Fibroblast of villous mesenchyme (primary cell): ENCODE data around the gene DUSP7. TPM values are rescaled to one million over a fixed set of nuclear protein-coding genes. Genes with fewer than 3 reads are reported as not detected.

Source experiments
- DNase-seq: peaks from one replicate; pipeline ENCODE4 v3.0.0-alpha.2; 2010; ENCODE audit warnings: low read depth
- H3K4me3 ChIP-seq: 2 replicates; pipeline ENCODE4 v1.5.1; 2011; ENCODE audit warnings: low read depth, mild to moderate bottlenecking, low read length
- CTCF ChIP-seq: IDR thresholded peaks from 2 replicates; pipeline ENCODE4 v1.5.1; 2012; ENCODE audit warnings: low read depth, mild to moderate bottlenecking, low read length; ENCODE audit not compliant: insufficient read depth
- total RNA-seq: library from RNA; depleted of rRNA; stranded (reverse); fragments of >200 nt; gene quantifications from 2 replicates; pipeline ENCODE4 v1.2.3, GENCODE V29; 2012

The DUSP7 gene
- total RNA-seq, 1 donor = 21.2 TPM

- no peak for DNase-seq
- no peak overlapping the region for H3K4me3 ChIP-seq
- no peak for TF ChIP-seq CTCF
Observed at GRCh38 chr3:52028572-52028971, 27.8 kb downstream of the DUSP7 start.

- DNase-seq = no peak
- TF ChIP-seq CTCF = no peak
- H3K4me3 ChIP-seq = no peak overlapping the region
Observed at GRCh38 chr3:52026041-52026440, 30.3 kb downstream of the DUSP7 start.

DNA sequence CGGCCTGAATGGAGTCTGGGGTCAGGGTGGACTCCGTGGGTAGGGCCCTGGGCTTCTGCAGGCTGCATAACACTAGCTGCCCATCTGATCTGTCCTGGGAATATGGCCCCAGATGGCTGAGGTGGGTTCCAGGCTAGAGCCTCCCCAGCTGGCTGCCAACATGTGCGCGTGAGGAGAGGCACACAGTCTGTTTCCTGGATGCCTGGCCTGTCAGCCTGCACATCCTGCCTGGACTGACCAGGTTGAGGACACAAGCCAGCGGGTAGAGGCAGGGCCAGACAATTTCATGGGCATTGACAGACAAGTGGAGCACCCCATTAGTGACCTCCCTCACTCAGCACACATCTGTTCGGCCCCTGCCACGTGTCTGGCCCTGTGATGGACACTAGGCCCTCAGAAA is 30.9 kb downstream of the DUSP7 start:
- H3K4me3 ChIP-seq = no peak overlapping the region
- no peak for DNase-seq
- TF ChIP-seq CTCF = no peak

GRCh38 chr3:52024765-52025452 is 31.5 kb downstream of the DUSP7 start:
- H3K4me3 ChIP-seq = no peak overlapping the region
- TF ChIP-seq CTCF = no peak
- DNase-seq = no peak

- H3K4me3 ChIP-seq = no peak overlapping the region
- no peak for TF ChIP-seq CTCF
- no peak for DNase-seq
Observed at GRCh38 chr3:52023860-52024764, 32.3 kb downstream of the DUSP7 start.

GRCh38 chr3:52023101-52023770 is 33.1 kb downstream of the DUSP7 start:
- no peak for DNase-seq
- no peak overlapping the region for H3K4me3 ChIP-seq
- no peak for TF ChIP-seq CTCF
